Mammary epithelial cell (primary cell): ENCODE measurements around the gene MRPS34.

Source experiments
- EZH2 ChIP-seq: IDR thresholded peaks from 2 replicates; pipeline ENCODE4 v1.6.1; 2012; ENCODE audit warnings: low read length, inconsistent platforms, borderline replicate concordance
- TF ChIP-seq, protein P1 (sequence below), 2 donors: IDR thresholded peaks in 1 of 2; conservative IDR thresholded peaks in 1 of 2; 2 replicates each; pipeline ENCODE4 v1.5.1; 2011 to 2012; ENCODE audit warnings: inconsistent platforms in 2 of 2, low read length in 2 of 2, mild to moderate bottlenecking in 2 of 2, control low read depth in 1 of 2, low read depth in 1 of 2; ENCODE audit not compliant: insufficient read depth in 1 of 2; ENCODE audit errors: extremely low read depth in 1 of 2

GRCh38 chr16:1776672-1776955, 3.7 kb upstream of the MRPS34 start:
- TF ChIP-seq, protein P1, sequence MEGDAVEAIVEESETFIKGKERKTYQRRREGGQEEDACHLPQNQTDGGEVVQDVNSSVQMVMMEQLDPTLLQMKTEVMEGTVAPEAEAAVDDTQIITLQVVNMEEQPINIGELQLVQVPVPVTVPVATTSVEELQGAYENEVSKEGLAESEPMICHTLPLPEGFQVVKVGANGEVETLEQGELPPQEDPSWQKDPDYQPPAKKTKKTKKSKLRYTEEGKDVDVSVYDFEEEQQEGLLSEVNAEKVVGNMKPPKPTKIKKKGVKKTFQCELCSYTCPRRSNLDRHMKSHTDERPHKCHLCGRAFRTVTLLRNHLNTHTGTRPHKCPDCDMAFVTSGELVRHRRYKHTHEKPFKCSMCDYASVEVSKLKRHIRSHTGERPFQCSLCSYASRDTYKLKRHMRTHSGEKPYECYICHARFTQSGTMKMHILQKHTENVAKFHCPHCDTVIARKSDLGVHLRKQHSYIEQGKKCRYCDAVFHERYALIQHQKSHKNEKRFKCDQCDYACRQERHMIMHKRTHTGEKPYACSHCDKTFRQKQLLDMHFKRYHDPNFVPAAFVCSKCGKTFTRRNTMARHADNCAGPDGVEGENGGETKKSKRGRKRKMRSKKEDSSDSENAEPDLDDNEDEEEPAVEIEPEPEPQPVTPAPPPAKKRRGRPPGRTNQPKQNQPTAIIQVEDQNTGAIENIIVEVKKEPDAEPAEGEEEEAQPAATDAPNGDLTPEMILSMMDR (conservative IDR thresholded peaks at IDR 0.05 in 1 of 2, IDR thresholded peaks at IDR 0.05 in 1 of 2; ENCODE audit: extremely low read depth in 1 of 2, insufficient read depth in 1 of 2, low read depth in 1 of 2, low read length in 2 of 2) = no peak
- TF ChIP-seq EZH2 = no peak
